GM12878 (cell line): Measurements from ENCODE around the gene CSNK1G3. TPM values are rescaled to one million over a fixed set of nuclear protein-coding genes. Genes with fewer than 3 reads are reported as not detected.
A peak's percentile ranks its signal among the peaks of the same experiment; 100 is the strongest.

ENCODE experiments used
- ATAC-seq: fragments of 200-7000 bp; cut with Tn5 transposase; 3 replicates; pipeline ENCODE4 v1.9.1; 2020; ENCODE audit warnings: mild to moderate bottlenecking, moderate library complexity
- BruUV-seq: library from RNA; stranded (reverse); fragments of 400-500 nt; replicated peaks from 2 replicates; lab custom pipeline; 2021; lab: Mats Ljungman, UMichigan
- CTCF ChIA-PET: fragments of 300-600 bp; sonication (Branson Sonifier 250); formaldehyde crosslinking; extraction: SDS; loops from one replicate; lab custom pipeline; 2021; ENCODE audit warnings: inconsistent platforms; lab: Yijun Ruan, JAX
- POLR2A ChIA-PET: fragments of 350-600 bp; formaldehyde crosslinking; extraction: SDS; loops from one replicate; lab custom pipeline; 2021; ENCODE audit warnings: inconsistent platforms; lab: Charles Lee
- RAD21 ChIA-PET: fragments of 300-600 bp; sonication (Branson Sonifier 250); formaldehyde crosslinking; loops from one replicate; lab custom pipeline; 2023; ENCODE audit warnings: antibody characterized with exemption; ENCODE audit not compliant: unreplicated experiment; lab: Charles Lee
- SMC1A ChIA-PET: fragments of 300-600 bp; sonication (Branson Sonifier 250); formaldehyde crosslinking; loops from one replicate; lab custom pipeline; 2023; ENCODE audit not compliant: unreplicated experiment, uncharacterized antibody; lab: Charles Lee
- DNase-seq: peaks from one replicate; pipeline ENCODE4 v3.0.0-alpha.2; 2011; ENCODE audit warnings: low read depth, low spot score
- FAIRE-seq: peaks from 3 replicates; lab custom pipeline; 2011; peaks lifted over from hg19 to GRCh38; lab: Jason Lieb, UNC
- H2AFZ ChIP-seq: 2 replicates; pipeline ENCODE4 v1.6.0; 2011; ENCODE audit warnings: low read depth, low read length, control low read depth; ENCODE audit not compliant: control insufficient read depth
- H3K27ac ChIP-seq: 2 replicates; pipeline ENCODE4 v1.5.1; 2011; ENCODE audit warnings: control low read depth; ENCODE audit not compliant: control insufficient read depth, insufficient read depth
- H3K27me3 ChIP-seq, 2 experiments: replicated peaks in 1 of 2; 2 replicates each; pipeline versions ENCODE4 v1.6.0 to v1.6.1; 2011; ENCODE audit warnings: low read length in 1 of 2; ENCODE audit not compliant: control insufficient read depth in 2 of 2, insufficient read depth in 2 of 2
- H3K36me3 ChIP-seq, 2 experiments: 2 replicates each; pipeline ENCODE4 v1.5.1; 2011; ENCODE audit warnings: low read length in 1 of 2; ENCODE audit not compliant: control insufficient read depth in 2 of 2, insufficient read depth in 2 of 2
- H3K4me1 ChIP-seq: 2 replicates; pipeline ENCODE4 v1.6.1; 2011; ENCODE audit warnings: mild to moderate bottlenecking, low read length, moderate library complexity, mixed read lengths; ENCODE audit not compliant: control insufficient read depth, insufficient read depth
- H3K4me2 ChIP-seq: 2 replicates; pipeline ENCODE4 v1.6.0; 2011; ENCODE audit warnings: control low read depth; ENCODE audit not compliant: control insufficient read depth, insufficient read depth
- H3K4me3 ChIP-seq: fragments of 200-600 bp; sonication (generic); 2 replicates; pipeline ENCODE4 v1.5.1; 2016
- H3K79me2 ChIP-seq: 2 replicates; pipeline ENCODE4 v1.6.0; 2011; ENCODE audit warnings: low read length; ENCODE audit not compliant: control insufficient read depth, insufficient read depth
- H3K9ac ChIP-seq: 2 replicates; pipeline ENCODE4 v1.8.0; 2011; ENCODE audit warnings: low read length, control low read depth, mixed read lengths; ENCODE audit not compliant: control insufficient read depth, insufficient read depth
- H3K9me3 ChIP-seq: replicated peaks from 3 replicates; pipeline ENCODE4 v1.5.1; 2011; ENCODE audit warnings: mild to moderate bottlenecking, low read length; ENCODE audit not compliant: control insufficient read depth, insufficient read depth
- H4K20me1 ChIP-seq: 2 replicates; pipeline ENCODE4 v1.6.0; 2011; ENCODE audit not compliant: control insufficient read depth, insufficient read depth
- ASH2L ChIP-seq: fragments of 300-600, 200-600 bp; sonication (generic); IDR thresholded peaks from 2 replicates; pipeline ENCODE4 v1.6.1; 2017; ENCODE audit warnings: low read depth, mild to moderate bottlenecking, borderline replicate concordance
- CHD2 ChIP-seq: IDR thresholded peaks from 2 replicates; pipeline ENCODE4 v1.6.1; 2011; ENCODE audit warnings: low read depth, low read length, improper control_type of control experiment, borderline replicate concordance
- GABPA ChIP-seq: IDR thresholded peaks from 2 replicates; pipeline ENCODE4 v1.6.1; 2014; ENCODE audit warnings: antibody characterized with exemption, low read depth, mild to moderate bottlenecking, inconsistent platforms
- GATAD2B ChIP-seq: fragments of 450-650 bp; conservative IDR thresholded peaks from 2 replicates; pipeline ENCODE4 v1.6.1; 2017; ENCODE audit warnings: low read depth, mild to moderate bottlenecking, moderate library complexity
- KLF5 ChIP-seq: fragments of 450-650 bp; IDR thresholded peaks from 2 replicates; pipeline ENCODE4 v1.6.1; 2014; ENCODE audit warnings: mild to moderate bottlenecking; ENCODE audit not compliant: partially characterized antibody
- SMC3 ChIP-seq: IDR thresholded peaks from 2 replicates; pipeline ENCODE4 v1.6.1; 2011; ENCODE audit warnings: low read length, improper control_type of control experiment, borderline replicate concordance
- USF1 ChIP-seq: IDR thresholded peaks from 2 replicates; pipeline ENCODE4 v1.6.1; 2011; ENCODE audit warnings: borderline replicate concordance, low read depth, mild to moderate bottlenecking, moderate library complexity, mixed read lengths, low read length; ENCODE audit not compliant: insufficient read depth; ENCODE audit errors: extremely low read length
- WRNIP1 ChIP-seq: IDR thresholded peaks from 2 replicates; pipeline ENCODE4 v1.6.1; 2011; ENCODE audit warnings: low read depth, low read length, improper control_type of control experiment, borderline replicate concordance
- ZNF274 ChIP-seq: IDR thresholded peaks from one replicate; pipeline ENCODE4 v1.8.0; 2011; ENCODE audit not compliant: insufficient read length, insufficient read depth
- ZNF622 ChIP-seq: fragments of 450-650 bp; IDR thresholded peaks from 2 replicates; pipeline ENCODE4 v1.6.1; 2017; ENCODE audit warnings: mild to moderate bottlenecking, inconsistent platforms
- ZNF687 ChIP-seq: fragments of 450-650 bp; IDR thresholded peaks from 2 replicates; pipeline ENCODE4 v1.6.1; 2017; ENCODE audit warnings: mild to moderate bottlenecking, moderate library complexity
- WGBS: methylation state at CpG from one replicate; pipeline ENCODE4 v1.1.6; 2016; ENCODE audit warnings: low lambda C conversion rate; ENCODE audit not compliant: insufficient replicate concordance, insufficient coverage; ENCODE audit errors: missing lambda C conversion rate; 5-methylcytosine and 5-hydroxymethylcytosine counted together
- in situ Hi-C: fragments of 300-500 bp; cut with MboI; formaldehyde crosslinking; loops from 9 replicates; pipeline ENCODE4 v1.14.3; 2018; ENCODE audit warnings: mixed read lengths
- intact Hi-C: fragments of 100-400 bp; cut with micrococcal nuclease; formaldehyde crosslinking; loops from one replicate; pipeline ENCODE4 v1.14.2; 2022; ENCODE audit not compliant: unreplicated experiment
- polyA plus RNA-seq, 11 experiments: library from polyadenylated mRNA; depleted of rRNA in 4 of 11; unstranded in 6 of 11; stranded (reverse) in 5 of 11; fragments of >200 nt; fragmentation: Nextera tagmentation in 4 of 11; fragmentation: Illumina TruSeq in 1 of 11; extraction: Ambion mirVana in 4 of 11; extraction: Trizol in 1 of 11; gene quantifications; 1 replicate in 1 of 11; 2 replicates in 10 of 11; pipeline versions ENCODE4 v1.2.1 to v1.2.3, GENCODE V29; 2011 to 2016; ENCODE audit warnings: inconsistent platforms in 2 of 11, missing spikeins in 2 of 11, low read depth in 1 of 11
- total RNA-seq, 4 experiments: library from RNA; depleted of rRNA in 3 of 4; stranded (reverse); fragments of >200 nt in 3 of 4; fragmentation: Illumina TruSeq in 1 of 4; extraction: Trizol in 1 of 4; gene quantifications; 2 replicates each; pipeline versions ENCODE4 v1.2.1 to v1.2.3, GENCODE V29; 2013 to 2021

Gene CSNK1G3
- total and polyA plus RNA-seq, 10 of the 15 experiments (the other 5 are each of a cell fraction or from before 2014, with no cell fraction given) = 7.4 to 24.1 (median 17.9) TPM

GRCh38 chr5:123585871-123586270 lies 73.9 kb downstream of the CSNK1G3 start:
- 100% methylated on average over 2 of the region's 2 CpGs for WGBS
- H3K27ac ChIP-seq = no peak overlapping the region

More at GRCh38 chr5:123585871-123586270, 73.9 kb downstream of the CSNK1G3 start:
- FAIRE-seq (peak; percentile 13), DNase-seq (no peak), ATAC-seq (no peak)
- Histone ChIP-seq H3K27me3 (no peaks in the 10 kb centered on the region), H3K9ac (no peak overlapping the region), H3K4me3 (no peak overlapping the region), H3K36me3 (no peaks in the 10 kb centered on the region; a peak in 1 of 4 replicates), H3K9me3 (no peaks in the 10 kb centered on the region), H3K4me2 (no peak overlapping the region), H3K4me1 (no peaks in the 10 kb centered on the region), H4K20me1 (no peaks in the 10 kb centered on the region), H2AFZ (no peak overlapping the region), H3K79me2 (no peaks in the 10 kb centered on the region)
- no TSS peak for BruUV-seq
- POLR2A ChIA-PET = interaction anchor here (0.7 kb wide), 1 partner anchor 26 kb away, joined by 5 read pairs; no protein-coding TSS in a partner anchor
- intact Hi-C loops (no loop called here), in situ Hi-C loops (no loop called here)
- CTCF ChIA-PET = no interaction called here
- SMC1A ChIA-PET = interaction anchor here (0.8 to 1.3 kb wide), 4 partner anchors 8 to 25 kb away, joined by 3 to 5 read pairs (median 4); no protein-coding TSS in a partner anchor
- RAD21 ChIA-PET = no interaction called here
- TF ChIP-seq USF1 = no peak
- TF ChIP-seq SMC3 = no peak
- no peak for TF ChIP-seq GABPA
- no peak for TF ChIP-seq WRNIP1
- no peak for TF ChIP-seq ZNF274
- TF ChIP-seq ASH2L = no peak
- no peak for TF ChIP-seq GATAD2B
- TF ChIP-seq KLF5 = no peak
- no peak for TF ChIP-seq ZNF687
- no peak for TF ChIP-seq CHD2
- no peak for TF ChIP-seq ZNF622
